ENCODE measurements around the gene TGFBRAP1.

- no peak for TF ChIP-seq CTCF (IDR thresholded peaks at IDR 0.05)
- TF ChIP-seq POLR2A (IDR thresholded peaks at IDR 0.05), result no peak
- no peak for TF ChIP-seq EP300 (IDR thresholded peaks at IDR 0.05)
These were observed 46.0 kb downstream of the TGFBRAP1 start for GRCh38 chr2:105283532-105283931.
